NCI-H345 treated with DMSO at 0.1 percent for 48 hours (cell line): ENCODE results near the gene IGF1R.

Experiments
- DNase-seq: peaks from one replicate; lab custom pipeline; 2025; ENCODE audit not compliant: unreplicated experiment; lab: John Stamatoyannopoulos, UW

IGF1R gene

DNA sequence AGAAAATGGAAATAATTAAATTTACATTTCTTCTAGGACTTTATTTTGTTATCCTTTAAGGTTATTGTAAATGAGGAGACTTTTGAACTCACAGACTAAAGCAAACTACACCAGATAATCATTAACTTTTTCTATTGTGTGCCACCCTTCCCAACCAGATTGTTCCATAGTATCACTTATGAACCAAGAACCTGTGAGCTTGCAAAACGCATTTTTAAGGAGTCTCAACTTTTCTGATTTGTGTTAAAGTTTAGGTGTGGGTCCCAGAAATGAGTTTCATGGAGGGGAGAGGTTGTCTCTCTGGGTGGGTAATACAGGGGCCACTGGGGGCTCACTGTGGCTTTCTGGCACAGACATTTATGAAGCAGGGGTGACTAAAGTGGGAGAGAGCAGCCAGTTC, 75.7 kb downstream of the IGF1R start:
- DNase-seq: no peak

GRCh38 chr15:98724494-98724893, 76.2 kb downstream of the IGF1R start:
- DNase-seq: no peak

- DNase-seq: no peak
These were observed 77.5 kb downstream of the IGF1R start for GRCh38 chr15:98725874-98726273.

GRCh38 chr15:98727115-98728040, 79.0 kb downstream of the IGF1R start:
- DNase-seq: no peak

GRCh38 chr15:98728082-98728810, 79.9 kb downstream of the IGF1R start:
- DNase-seq: no peak

- DNase-seq: no peak
These were observed 80.4 kb downstream of the IGF1R start for GRCh38 chr15:98728811-98729160.

DNA sequence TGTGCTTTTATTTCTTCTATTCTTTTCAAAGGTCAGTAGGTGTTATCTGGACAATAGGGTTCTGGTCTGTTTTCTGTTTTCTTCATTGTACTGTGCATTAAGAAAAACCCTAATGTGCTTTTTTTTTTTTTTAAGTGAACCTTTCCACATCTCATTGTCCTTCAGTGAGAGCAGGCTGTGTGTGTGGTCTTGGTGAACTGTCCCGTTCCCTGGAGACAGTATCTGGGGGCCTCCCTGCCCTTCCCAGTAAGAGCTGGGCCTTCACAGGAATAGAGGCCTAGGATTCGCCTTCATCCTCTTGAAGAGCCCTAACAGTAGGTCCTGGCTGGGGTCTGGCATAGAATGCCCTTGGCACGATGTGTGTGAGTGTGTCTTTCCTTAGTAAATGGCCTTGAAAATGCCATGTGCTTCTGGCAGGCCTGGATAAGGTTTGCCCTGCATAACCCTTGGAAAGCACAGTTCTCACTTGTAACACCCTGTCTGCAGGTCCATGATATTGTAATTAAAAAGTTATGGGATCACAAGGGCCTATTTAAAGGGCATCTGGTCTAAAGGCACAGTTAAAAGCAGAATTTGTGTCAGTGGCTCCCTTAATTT, 81.2 kb downstream of the IGF1R start:
- DNase-seq: no peak

DNA sequence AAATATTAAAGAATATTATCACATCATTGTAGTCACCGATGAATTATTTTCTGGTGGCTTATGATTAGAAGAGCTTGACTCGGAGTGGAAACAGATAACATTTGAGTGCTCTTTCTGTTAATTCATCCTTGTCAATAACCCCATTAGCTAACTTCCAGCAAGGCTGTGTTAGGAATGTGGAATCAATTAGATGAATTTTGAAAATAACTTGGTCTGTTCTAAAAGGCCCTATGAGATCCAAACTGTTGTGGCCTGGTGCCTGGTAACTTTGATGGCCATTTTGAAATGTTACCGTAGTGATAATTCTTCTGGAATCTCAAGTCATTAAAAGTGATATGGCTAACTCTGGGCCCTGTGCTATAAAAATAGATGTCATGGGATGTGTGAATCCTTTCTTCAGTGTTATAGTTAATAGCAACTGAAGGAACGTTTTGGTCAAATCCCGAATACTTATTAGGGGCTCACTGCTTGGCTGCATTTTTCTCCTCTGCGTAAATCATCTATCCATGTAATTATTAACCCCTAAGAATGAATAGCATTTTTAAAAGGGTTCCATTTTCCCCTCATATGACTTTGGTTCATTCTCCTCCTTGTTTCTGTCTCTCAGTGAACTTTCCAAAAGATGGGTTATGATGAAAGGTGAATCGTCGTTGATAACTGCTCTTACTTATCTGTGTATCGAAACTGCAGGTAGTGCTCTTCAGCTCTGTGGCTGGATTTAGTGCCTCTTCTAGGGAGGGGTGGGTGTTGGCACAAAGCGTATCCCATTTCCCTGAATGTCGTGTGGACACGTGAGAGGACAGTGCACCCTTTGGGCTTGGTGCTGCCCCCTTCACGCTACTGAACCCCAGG, 82.7 kb downstream of the IGF1R start:
- no peak for DNase-seq

GRCh38 chr15:98731712-98732450, 83.5 kb downstream of the IGF1R start:
- DNase-seq: no peak

GRCh38 chr15:98733098-98733497, 84.8 kb downstream of the IGF1R start:
- no peak for DNase-seq

GRCh38 chr15:98734466-98735199, 86.3 kb downstream of the IGF1R start:
- DNase-seq: no peak

GRCh38 chr15:98735304-98735703, 87.0 kb downstream of the IGF1R start:
- no peak for DNase-seq

DNA sequence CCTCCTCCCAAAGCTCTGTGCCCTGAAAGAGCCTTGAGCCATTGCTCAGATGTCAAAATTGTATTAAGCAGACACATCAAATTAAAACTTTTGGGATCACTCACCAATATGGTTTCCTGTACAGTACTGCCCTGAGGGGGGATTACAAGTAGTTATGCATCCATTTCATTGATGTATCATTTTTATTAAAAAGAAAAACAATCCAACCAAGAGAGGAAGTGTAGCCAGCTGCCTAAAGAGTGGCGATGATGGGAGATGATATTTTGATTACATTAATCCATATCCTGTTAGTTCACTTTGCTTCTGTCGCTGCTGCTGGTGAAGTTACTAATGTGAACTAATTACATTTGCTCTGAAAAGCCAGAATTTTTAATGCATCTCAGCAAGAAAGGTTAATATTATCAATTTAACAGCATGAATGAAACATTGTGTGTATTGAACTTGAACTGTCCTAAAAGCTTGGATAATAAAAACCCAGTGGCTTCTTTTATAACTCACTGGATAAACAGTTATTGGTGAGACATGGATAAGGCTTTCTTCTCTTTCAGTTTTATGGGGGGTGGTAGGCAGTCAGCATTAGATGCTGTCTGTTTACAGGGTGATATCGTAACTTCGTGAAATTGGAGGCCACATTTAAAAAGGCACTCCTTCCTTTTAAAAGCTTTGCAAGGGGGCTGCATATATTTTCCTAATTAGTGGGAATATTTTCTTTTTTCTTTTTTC, 87.7 kb downstream of the IGF1R start:
- no peak for DNase-seq

GRCh38 chr15:98737159-98737558, 88.8 kb downstream of the IGF1R start:
- no peak for DNase-seq

- DNase-seq: no peak
These were observed 89.4 kb downstream of the IGF1R start for GRCh38 chr15:98737721-98738120.

DNA sequence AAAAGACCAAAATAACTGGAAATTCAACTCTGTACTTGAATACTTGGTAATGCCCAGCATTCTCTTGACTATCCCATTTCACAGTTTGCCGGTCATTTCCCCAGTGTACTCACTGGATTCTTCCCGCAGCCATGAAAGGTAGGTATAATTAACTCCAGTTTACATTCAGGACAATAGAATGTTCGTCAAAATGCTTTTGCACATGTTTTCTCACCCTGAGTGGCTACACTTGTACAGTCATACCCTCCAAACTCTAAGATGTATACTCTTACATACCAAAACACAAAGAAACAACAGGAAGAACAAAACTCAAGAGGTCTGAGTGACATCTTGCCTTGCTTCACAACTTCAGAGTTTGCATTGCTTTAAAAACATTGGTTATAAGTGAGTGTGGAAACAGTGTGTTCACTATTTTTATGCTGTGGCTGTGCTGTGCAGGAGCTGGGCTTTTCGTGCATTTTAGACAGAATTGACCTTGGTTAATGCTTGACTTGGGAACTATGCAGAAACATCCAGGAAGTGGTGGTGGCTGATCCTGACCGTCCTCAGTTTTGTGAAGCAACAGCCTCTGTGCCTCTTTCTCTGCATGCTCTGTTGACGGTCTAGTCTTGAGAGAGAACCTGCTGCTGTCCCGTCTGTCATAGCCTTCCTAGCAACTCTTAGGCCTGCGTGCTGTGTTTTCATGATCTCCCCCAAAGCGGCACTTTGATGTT, 90.5 kb downstream of the IGF1R start:
- no peak for DNase-seq

DNA sequence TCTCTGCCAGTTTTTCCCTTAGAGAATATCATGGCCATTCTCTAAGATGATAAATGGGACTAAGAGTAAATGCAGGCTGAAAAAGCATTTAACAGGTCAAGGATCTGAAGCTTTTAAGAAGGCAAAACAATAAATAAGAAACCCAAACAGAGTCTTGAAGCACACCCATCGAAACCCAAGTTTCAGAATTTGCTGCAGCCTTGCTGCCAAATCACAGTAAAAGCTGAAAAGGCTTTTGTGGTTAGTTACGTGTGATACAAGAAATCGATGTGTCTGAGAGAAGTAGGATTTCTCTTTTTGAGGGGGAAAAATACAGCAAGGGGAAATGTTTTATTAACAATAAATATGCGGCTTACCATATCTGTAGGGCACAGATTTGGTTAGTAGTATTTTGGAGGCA, 92.0 kb downstream of the IGF1R start:
- no peak for DNase-seq

DNA sequence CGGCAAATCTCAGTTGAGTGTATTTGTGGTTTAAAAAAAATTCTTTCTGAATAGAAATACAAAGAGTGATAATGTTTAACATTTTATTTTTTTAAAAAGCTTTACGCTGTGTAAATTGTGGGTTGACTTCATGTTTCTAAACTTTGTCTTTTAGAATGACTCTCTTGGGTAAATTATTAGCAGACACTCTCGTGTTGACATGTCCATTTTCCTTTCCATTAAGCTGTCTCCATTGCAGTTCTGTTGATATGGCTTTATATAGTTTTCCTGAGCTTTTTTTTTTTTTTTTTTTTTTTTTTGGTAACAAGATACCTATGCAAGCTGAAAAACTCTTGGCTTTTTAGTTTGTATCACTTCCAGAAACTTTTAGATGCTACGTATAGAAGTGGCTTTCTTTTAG, 92.6 kb downstream of the IGF1R start:
- DNase-seq: no peak
